Measurements from ENCODE around the gene ITGAX.

DNA sequence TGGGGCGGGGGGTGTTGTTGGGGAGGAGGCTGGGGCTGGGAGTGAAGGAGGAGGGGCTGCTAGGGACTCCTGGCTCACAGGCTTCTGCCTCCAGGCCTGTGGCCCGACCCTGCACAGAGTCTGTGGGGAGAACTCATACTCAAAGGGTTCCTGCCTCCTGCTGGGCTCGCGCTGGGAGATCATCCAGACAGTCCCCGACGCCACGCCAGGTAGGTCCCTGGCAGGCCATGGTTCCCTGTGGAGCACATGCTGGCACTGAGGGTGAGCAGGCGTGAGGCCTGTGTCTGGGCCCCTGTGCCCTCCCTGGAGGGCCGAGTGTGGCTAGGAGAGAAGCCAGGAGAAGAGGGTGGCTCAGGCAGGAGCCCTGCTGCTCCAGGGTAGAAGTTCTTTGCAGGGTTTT, 42.7 kb downstream of the ITGAX start:
- TF ChIP-seq POLR2A (IDR thresholded peaks at IDR 0.05) (no peak), POLR2AphosphoS5 (IDR thresholded peaks at IDR 0.05) (no peak)
- TF ChIP-seq, protein P1, sequence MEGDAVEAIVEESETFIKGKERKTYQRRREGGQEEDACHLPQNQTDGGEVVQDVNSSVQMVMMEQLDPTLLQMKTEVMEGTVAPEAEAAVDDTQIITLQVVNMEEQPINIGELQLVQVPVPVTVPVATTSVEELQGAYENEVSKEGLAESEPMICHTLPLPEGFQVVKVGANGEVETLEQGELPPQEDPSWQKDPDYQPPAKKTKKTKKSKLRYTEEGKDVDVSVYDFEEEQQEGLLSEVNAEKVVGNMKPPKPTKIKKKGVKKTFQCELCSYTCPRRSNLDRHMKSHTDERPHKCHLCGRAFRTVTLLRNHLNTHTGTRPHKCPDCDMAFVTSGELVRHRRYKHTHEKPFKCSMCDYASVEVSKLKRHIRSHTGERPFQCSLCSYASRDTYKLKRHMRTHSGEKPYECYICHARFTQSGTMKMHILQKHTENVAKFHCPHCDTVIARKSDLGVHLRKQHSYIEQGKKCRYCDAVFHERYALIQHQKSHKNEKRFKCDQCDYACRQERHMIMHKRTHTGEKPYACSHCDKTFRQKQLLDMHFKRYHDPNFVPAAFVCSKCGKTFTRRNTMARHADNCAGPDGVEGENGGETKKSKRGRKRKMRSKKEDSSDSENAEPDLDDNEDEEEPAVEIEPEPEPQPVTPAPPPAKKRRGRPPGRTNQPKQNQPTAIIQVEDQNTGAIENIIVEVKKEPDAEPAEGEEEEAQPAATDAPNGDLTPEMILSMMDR (IDR thresholded peaks at IDR 0.05): no peak

Measured in sigmoid colon (tissue), 4 donors.